Right lobe of liver (tissue), 6 donors: ENCODE data around the gene PLEKHA1. TPM values are rescaled to one million over a fixed set of nuclear protein-coding genes. Genes with fewer than 3 reads are reported as not detected.

Experiments used
- ATAC-seq, 4 donors: fragments of 200-7000 bp; cut with Tn5 transposase; one replicate each; pipeline ENCODE4 v1.9.1; 2020; ENCODE audit warnings: mild to moderate bottlenecking in 4 of 4, moderate library complexity in 4 of 4
- DNase-seq, 3 donors: peaks; one replicate each; pipeline ENCODE4 v3.0.0-alpha.2; 2020
- H3K27ac ChIP-seq, 3 donors: fragments of 200-600 bp; one replicate each; pipeline ENCODE4 v1.8.0; 2022
- H3K27me3 ChIP-seq, 2 donors: fragments of 200-600 bp; one replicate each; pipeline ENCODE4 v1.8.0; 2022
- H3K36me3 ChIP-seq, 4 donors: fragments of 200-600 bp; sonication (generic) in 1 of 4; one replicate each; pipeline versions ENCODE4 v1.5.1 to v1.8.0; 2017 to 2022; ENCODE audit warnings: control low read depth in 1 of 4
- H3K4me1 ChIP-seq, 4 donors: fragments of 200-600 bp; sonication (generic) in 1 of 4; one replicate each; pipeline versions ENCODE4 v1.5.1 to v1.8.0; 2017 to 2022; ENCODE audit warnings: control low read depth in 1 of 4
- H3K4me3 ChIP-seq, 3 donors: fragments of 200-600 bp; one replicate each; pipeline ENCODE4 v1.8.0; 2022
- H3K9me3 ChIP-seq, 4 donors: fragments of 200-600 bp; sonication (generic) in 1 of 4; one replicate each; pipeline versions ENCODE4 v1.5.1 to v1.8.0; 2017 to 2022; ENCODE audit warnings: control low read depth in 1 of 4
- CTCF ChIP-seq, 4 donors: fragments of 200-600 bp in 3 of 4; fragments of 450-650 bp in 1 of 4; IDR thresholded peaks; one replicate each; pipeline versions ENCODE4 v1.5.1 to v1.8.0; 2016 to 2022; ENCODE audit warnings: antibody characterized with exemption in 4 of 4, mild to moderate bottlenecking in 2 of 4
- POLR2A ChIP-seq: fragments of 450-650 bp; IDR thresholded peaks from one replicate; pipeline ENCODE4 v1.6.1; 2017; ENCODE audit warnings: antibody characterized with exemption, mild to moderate bottlenecking
- WGBS: methylation state at CpG from one replicate; pipeline ENCODE4 v1.1.6; 2018; ENCODE audit warnings: low coverage, low lambda C conversion rate; ENCODE audit not compliant: insufficient coverage; ENCODE audit errors: missing lambda C conversion rate; 5-methylcytosine and 5-hydroxymethylcytosine counted together
- intact Hi-C, 2 donors: fragments of 100-400 bp; cut with DNase I; formaldehyde crosslinking; loops; one replicate each; pipeline versions ENCODE4 v1.11.2 to v1.14.1; 2022
- total RNA-seq, 6 experiments: library from RNA; depleted of rRNA in 2 of 6; stranded (reverse); fragments of >200 nt in 2 of 6; fragmentation: NEBNext Ultra II Directional in 3 of 6; extraction: Animal tissue kit (Norgen Biotek cat#: 25700) in 3 of 6; gene quantifications; one replicate each; pipeline versions ENCODE4 v1.1.0 to v1.2.4, GENCODE V29; 2016 to 2023
- donor health status: DM: no; HTN: yes; CAD: no.
- donor health status: DM: no; HTN: no; CAD: no.
- donor health status: DM: no; HTN: no; CAD: no.
- donor health status: DM: no; HTN: yes; CAD: no.
- donor health status: DM: no; HTN: yes; CAD: no.

The PLEKHA1 gene
- total RNA-seq, 6 experiments from 2014 or later = 23.1 to 42.2 (median 27.5) TPM

- Histone ChIP-seq H3K9me3 (no peaks in the 10 kb centered on the region), H3K36me3 (no peaks in the 10 kb centered on the region), H3K4me1 (peaks cover 0 to 2% (median 0%) of the 10 kb centered on the region in 4 donors), H3K27ac (no peak overlapping the region), H3K27me3 (no peaks in the 10 kb centered on the region), H3K4me3 (no peak overlapping the region)
- 53% methylated on average over 15 of the region's 15 CpGs for WGBS
- DNase-seq = peak in 1 of 3 donors; percentile 34
- intact Hi-C loops = no loop called here
- TF ChIP-seq POLR2A (no peak), CTCF (IDR thresholded peaks at IDR 0.05) (no peak)
- ATAC-seq = peak; percentile 54 to 66 (median 60)
These were observed 99.8 kb downstream of the PLEKHA1 start for GRCh38 chr10:122474131-122474818.

- intact Hi-C loops = no loop called here
- TF ChIP-seq CTCF (IDR thresholded peaks at IDR 0.05) (no peak), POLR2A (no peak)
- H3K4me1 ChIP-seq = peaks cover 0 to 2% (median 0%) of the 10 kb centered on the region in 4 donors
- no peak overlapping the region for H3K27ac ChIP-seq
- ATAC-seq = peak in 2 of 4 donors; percentile 15 to 39
- WGBS = 46% methylated on average over 7 of the region's 12 CpGs
- no peaks in the 10 kb centered on the region for H3K27me3 ChIP-seq
- H3K36me3 ChIP-seq = no peaks in the 10 kb centered on the region
- no peak for DNase-seq
- no peaks in the 10 kb centered on the region for H3K9me3 ChIP-seq
- no peak overlapping the region for H3K4me3 ChIP-seq
These were observed 100.6 kb downstream of the PLEKHA1 start for GRCh38 chr10:122475100-122475499.

GRCh38 chr10:122475591-122476332 is 101.3 kb downstream of the PLEKHA1 start:
- Histone ChIP-seq H3K27me3 (no peaks in the 10 kb centered on the region), H3K27ac (no peak overlapping the region), H3K4me1 (peaks cover 0 to 2% (median 0%) of the 10 kb centered on the region in 4 donors), H3K9me3 (no peaks in the 10 kb centered on the region), H3K36me3 (no peaks in the 10 kb centered on the region), H3K4me3 (no peak overlapping the region)
- intact Hi-C loops = no loop called here
- TF ChIP-seq CTCF (IDR thresholded peaks at IDR 0.05) (no peak), POLR2A (no peak)
- no peak for ATAC-seq
- 67% methylated on average over 9 of the region's 16 CpGs for WGBS
- DNase-seq = no peak

GRCh38 chr10:122476333-122476695 is 101.8 kb downstream of the PLEKHA1 start:
- no peak for DNase-seq

GRCh38 chr10:122477436-122477835 is 102.9 kb downstream of the PLEKHA1 start:
- intact Hi-C loops = no loop called here
- TF ChIP-seq CTCF (IDR thresholded peaks at IDR 0.05) = no peak
- TF ChIP-seq POLR2A = no peak
- ATAC-seq (no peak), DNase-seq (no peak)
- WGBS = no CpG with 5 or more reads among the region's 5 CpGs
- Histone ChIP-seq H3K4me1 (peaks cover 0 to 2% (median 0%) of the 10 kb centered on the region in 4 donors), H3K36me3 (no peaks in the 10 kb centered on the region), H3K4me3 (no peak overlapping the region), H3K27ac (no peak overlapping the region), H3K9me3 (no peaks in the 10 kb centered on the region), H3K27me3 (no peaks in the 10 kb centered on the region)

More at GRCh38 chr10:122476333-122476695, 101.8 kb downstream of the PLEKHA1 start:
- intact Hi-C loops = no loop called here
- WGBS = no CpG with 5 or more reads among the region's 6 CpGs
- Histone ChIP-seq H3K27ac (no peak overlapping the region), H3K4me3 (no peak overlapping the region), H3K27me3 (no peaks in the 10 kb centered on the region), H3K9me3 (no peaks in the 10 kb centered on the region), H3K36me3 (no peaks in the 10 kb centered on the region), H3K4me1 (peaks cover 0 to 2% (median 0%) of the 10 kb centered on the region in 4 donors)
- no peak for ATAC-seq
- TF ChIP-seq POLR2A = no peak
